ENCODE measurements around the gene CMIP.

GRCh38 chr16:81417210-81417609 is 27.4 kb upstream of the CMIP start:
- TF ChIP-seq CTCF (IDR thresholded peaks at IDR 0.05) (no peak), POLR2A (IDR thresholded peaks at IDR 0.05) (no peak)

Data from thyroid gland (tissue), 4 donors.